HepG2 (cell line): Measurements from ENCODE around the gene C16orf89. TPM values are rescaled to one million over a fixed set of nuclear protein-coding genes. Genes with fewer than 3 reads are reported as not detected.
A peak's percentile ranks its signal among the peaks of the same experiment; 100 is the strongest.

Source experiments
- CEBPB ChIP-seq: IDR thresholded peaks from 2 replicates; pipeline ENCODE4 v1.6.1; 2011; ENCODE audit warnings: low read depth, low read length, improper control_type of control experiment, borderline replicate concordance
- FOXM1 ChIP-seq: sonication (generic); formaldehyde crosslinking; IDR thresholded peaks from 2 replicates; pipeline ENCODE4 v1.5.0; 2020; ENCODE audit warnings: missing genetic modification reagents
- KLF15 ChIP-seq: sonication (generic); formaldehyde crosslinking; IDR thresholded peaks from 2 replicates; pipeline ENCODE4 v1.8.1; 2023; ENCODE audit warnings: borderline replicate concordance, mild to moderate bottlenecking, inconsistent platforms, missing genetic modification reagents, mixed read lengths
- KLF9 ChIP-seq: IDR thresholded peaks from 2 replicates; pipeline ENCODE4 v1.6.1; 2016; ENCODE audit warnings: low read depth
- MAZ ChIP-seq, 2 experiments: sonication (generic) in 1 of 2; formaldehyde crosslinking in 1 of 2; IDR thresholded peaks; 2 replicates each; pipeline versions ENCODE4 v1.5.0 to v1.6.1; 2012 to 2020; ENCODE audit warnings: low read depth in 2 of 2, mild to moderate bottlenecking in 2 of 2, borderline replicate concordance in 1 of 2, improper control_type of control experiment in 1 of 2, low read length in 1 of 2, missing genetic modification reagents in 1 of 2, moderate library complexity in 1 of 2
- MIXL1 ChIP-seq: IDR thresholded peaks from 2 replicates; pipeline ENCODE4 v1.6.1; 2016
- NAIF1 ChIP-seq: sonication (generic); formaldehyde crosslinking; IDR thresholded peaks from 2 replicates; pipeline ENCODE4 v1.5.0; 2020; ENCODE audit warnings: mild to moderate bottlenecking, missing genetic modification reagents, borderline replicate concordance
- TEAD3 ChIP-seq: optimal IDR thresholded peaks from 2 replicates; pipeline ENCODE3; 2016; ENCODE audit warnings: borderline replicate concordance
- ZBTB10 ChIP-seq: sonication (generic); formaldehyde crosslinking; IDR thresholded peaks from 2 replicates; pipeline ENCODE4 v1.4.0; 2020; ENCODE audit warnings: missing genetic modification reagents, borderline replicate concordance
- ZBTB40 ChIP-seq, 2 experiments: fragments of 450-650 bp in 1 of 2; sonication (generic) in 1 of 2; formaldehyde crosslinking in 1 of 2; IDR thresholded peaks; 2 replicates each; pipeline versions ENCODE4 v1.6.1 to v1.8.0; 2016 to 2022; ENCODE audit warnings: antibody characterized with exemption in 1 of 2, mild to moderate bottlenecking in 1 of 2, missing genetic modification reagents in 1 of 2
- ZBTB42 ChIP-seq: sonication (generic); formaldehyde crosslinking; IDR thresholded peaks from 2 replicates; pipeline ENCODE4 v1.5.0; 2020; ENCODE audit warnings: mild to moderate bottlenecking, missing genetic modification reagents
- ZFYVE20 ChIP-seq: sonication (generic); formaldehyde crosslinking; IDR thresholded peaks from 2 replicates; pipeline ENCODE4 v1.8.0; 2023; ENCODE audit warnings: low read depth, mild to moderate bottlenecking, moderate library complexity, missing genetic modification reagents, borderline replicate concordance
- ZKSCAN8 ChIP-seq: IDR thresholded peaks from 2 replicates; pipeline ENCODE4 v1.6.1; 2016; ENCODE audit warnings: borderline replicate concordance, missing genetic modification reagents, missing compliant biosample characterization
- ZNF124 ChIP-seq: sonication (generic); formaldehyde crosslinking; IDR thresholded peaks from 2 replicates; pipeline ENCODE4 v1.4.0; 2020; ENCODE audit warnings: missing genetic modification reagents
- ZNF510 ChIP-seq: sonication (generic); formaldehyde crosslinking; IDR thresholded peaks from 2 replicates; pipeline ENCODE4 v1.4.0; 2020; ENCODE audit warnings: low read depth, mild to moderate bottlenecking, missing genetic modification reagents
- ZNF597 ChIP-seq: sonication (generic); formaldehyde crosslinking; IDR thresholded peaks from 2 replicates; pipeline ENCODE4 v1.5.0; 2020; ENCODE audit warnings: missing genetic modification reagents
- ZSCAN29 ChIP-seq: sonication (generic); formaldehyde crosslinking; conservative IDR thresholded peaks from 2 replicates; pipeline ENCODE4 v1.4.0; 2020; ENCODE audit warnings: mild to moderate bottlenecking, missing genetic modification reagents
- polyA plus RNA-seq, 8 experiments: library from polyadenylated mRNA; depleted of rRNA in 3 of 8; stranded (reverse) in 7 of 8; unstranded in 1 of 8; fragments of >200 nt; fragmentation: Illumina TruSeq in 4 of 8; extraction: Trizol in 4 of 8; gene quantifications; 2 replicates each; pipeline versions ENCODE4 v1.2.1 to v1.2.3, GENCODE V29; 2011 to 2016; ENCODE audit warnings: low read depth in 4 of 8, missing spikeins in 1 of 8, mixed read lengths in 1 of 8; ENCODE audit not compliant: insufficient read depth in 1 of 8
- total RNA-seq, 5 experiments: library from RNA; depleted of rRNA; stranded (reverse); fragments of >200 nt; fragmentation: Illumina TruSeq; extraction: Trizol; gene quantifications; 2 replicates each; pipeline ENCODE4 v1.2.3, GENCODE V29; 2016; ENCODE audit warnings: low read depth in 1 of 5

C16orf89 gene
- total and polyA plus RNA-seq, 2 of the 13 experiments (the other 11 are each of a cell fraction or from before 2014, with no cell fraction given), result 1.9 to 3.4 TPM

- TF ChIP-seq ZBTB40 (IDR thresholded peaks at IDR 0.05) (peak; percentile 18; the same call in 1 of the 2 replicates), ZBTB40 (CRISPR knock-in tag; IDR thresholded peaks at IDR 0.05) (no peak), ZNF510 (peak; percentile 3; the same call in 1 of the 2 replicates), ZBTB10 (0 out of 2 replicates have a peak, but pooled peaks have one; percentile 12), ZBTB42 (CRISPR knock-in tag) (0 out of 2 replicates have a peak, but pooled peaks have one; percentile 25), KLF9 (CRISPR knock-in tag) (no peak), TEAD3 (CRISPR knock-in tag) (no peak), NAIF1 (CRISPR knock-in tag) (no peak; the same call in 1 of the 2 replicates), KLF15 (no peak), ZNF124 (CRISPR knock-in tag) (no peak), ZSCAN29 (CRISPR knock-in tag) (no peak), MAZ (IDR thresholded peaks at IDR 0.05; ENCODE audit: borderline replicate concordance, low read depth, low read length) (no peak), MAZ (CRISPR knock-in tag; IDR thresholded peaks at IDR 0.05; ENCODE audit: low read depth) (no peak), CEBPB (no peak), ZFYVE20 (no peak), FOXM1 (CRISPR knock-in tag) (no peak), ZNF597 (CRISPR knock-in tag) (no peak), ZKSCAN8 (CRISPR knock-in tag) (no peak), MIXL1 (CRISPR knock-in tag) (no peak)
Measured at GRCh38 chr16:5034167-5034523, 31.6 kb downstream of the C16orf89 start (continued).
